Stimulated activated naive CD4-positive, alpha-beta T cell treated with Interleukin-2 at 50 U/mL for 16 hours (primary cell): ENCODE results near the gene DNASE1L2.

ENCODE experiments used
- DNase-seq: peaks from one replicate; lab custom pipeline; 2025; lab: John Stamatoyannopoulos, UW

The DNASE1L2 gene

DNA sequence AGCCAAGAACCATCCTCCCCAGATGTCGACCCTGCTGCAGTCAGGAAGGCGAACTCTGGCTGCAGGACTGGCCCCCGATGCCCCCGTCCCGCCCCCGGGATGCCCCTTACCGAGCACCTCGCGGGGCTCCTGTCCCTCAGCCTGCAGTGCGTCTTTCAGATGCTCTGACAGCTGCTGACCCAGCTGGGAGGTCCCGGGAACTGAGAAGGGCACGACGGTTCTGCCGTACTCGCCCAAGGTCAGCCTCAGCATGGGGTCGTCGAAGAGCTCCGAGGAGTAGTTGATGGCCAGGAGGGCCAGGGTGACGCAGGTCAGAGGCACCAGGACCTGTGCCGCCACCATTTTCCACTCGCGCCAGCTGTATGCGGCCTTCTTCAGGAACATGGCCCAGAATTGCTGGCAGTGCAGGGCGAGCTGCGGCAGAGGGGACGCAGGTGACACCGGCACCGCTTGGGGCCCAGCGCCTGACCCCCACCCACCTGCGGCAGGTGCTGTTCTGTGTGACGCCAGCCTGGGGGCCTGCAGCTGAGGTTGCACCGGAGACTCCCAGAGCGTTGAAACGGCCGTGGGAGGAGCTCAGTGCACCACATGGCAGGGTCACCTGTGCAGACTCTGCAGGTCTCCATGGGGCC is 51.8 kb downstream of the DNASE1L2 start:
- DNase-seq: no peak
